Esophagus muscularis mucosa (tissue), 4 donors: ENCODE data around the gene MEGF6. TPM values are rescaled to one million over a fixed set of nuclear protein-coding genes. Genes with fewer than 3 reads are reported as not detected.

Experiments
- DNase-seq: peaks from one replicate; pipeline ENCODE4 v3.0.0-alpha.2; 2017; ENCODE audit errors: extremely low spot score
- H3K27ac ChIP-seq, 4 donors: fragments of 200-600 bp; sonication (generic); replicated peaks in 1 of 4; 1 replicate in 3 of 4; 2 replicates in 1 of 4; pipeline ENCODE4 v1.5.1; 2016 to 2019; ENCODE audit warnings: mild to moderate bottlenecking in 1 of 4
- H3K27me3 ChIP-seq, 4 donors: fragments of 200-600 bp; sonication (generic); one replicate each; pipeline versions ENCODE4 v1.5.1 to v1.6.0; 2016 to 2019
- H3K36me3 ChIP-seq, 4 donors: fragments of 200-600 bp; sonication (generic); one replicate each; pipeline ENCODE4 v1.5.1; 2016 to 2019
- H3K4me1 ChIP-seq, 4 donors: fragments of 200-600 bp; sonication (generic); one replicate each; pipeline ENCODE4 v1.5.1; 2016 to 2019
- H3K4me3 ChIP-seq, 4 donors: fragments of 200-600 bp; sonication (generic); 1 replicate in 2 of 4; 2 replicates in 2 of 4; pipeline ENCODE4 v1.5.1; 2016 to 2019; ENCODE audit warnings: mild to moderate bottlenecking in 4 of 4, moderate library complexity in 1 of 4
- H3K9me3 ChIP-seq, 4 donors: fragments of 200-600 bp; sonication (generic); 1 replicate in 3 of 4; 2 replicates in 1 of 4; pipeline ENCODE4 v1.5.1; 2016 to 2019
- CTCF ChIP-seq, 3 experiments: fragments of 200-600 bp in 2 of 3; fragments of 450-650 bp in 1 of 3; sonication (generic) in 2 of 3; IDR thresholded peaks; one replicate each; pipeline ENCODE4 v1.5.1; 2017 to 2019; ENCODE audit warnings: antibody characterized with exemption in 3 of 3, mild to moderate bottlenecking in 2 of 3, moderate library complexity in 1 of 3
- EP300 ChIP-seq: sonication (generic); formaldehyde crosslinking; IDR thresholded peaks from one replicate; pipeline ENCODE4 v1.6.1; 2017; ENCODE audit warnings: antibody characterized with exemption
- POLR2A ChIP-seq: fragments of 450-650 bp; IDR thresholded peaks from one replicate; pipeline ENCODE4 v1.6.1; 2017; ENCODE audit warnings: antibody characterized with exemption, moderate library complexity, mild to moderate bottlenecking, low read depth
- POLR2AphosphoS5 ChIP-seq, 2 donors: sonication (generic); formaldehyde crosslinking; IDR thresholded peaks; one replicate each; pipeline ENCODE4 v1.6.1; 2017; ENCODE audit warnings: antibody characterized with exemption in 2 of 2
- WGBS: methylation state at CpG from one replicate; pipeline ENCODE4 v1.1.5; 2018; 5-methylcytosine and 5-hydroxymethylcytosine counted together
- intact Hi-C: fragments of 100-400 bp; cut with DNase I; formaldehyde crosslinking; loops from one replicate; pipeline ENCODE4 v1.15.1; 2023
- total RNA-seq, 4 donors: library from RNA; depleted of rRNA; stranded (reverse); fragments of >200 nt; gene quantifications; one replicate each; pipeline versions ENCODE4 v1.1.0 to v1.2.1, GENCODE V29; 2016

MEGF6 gene
- total RNA-seq, 4 donors from 2014 or later, result 9.3 to 18.1 (median 12.7) TPM

- no peak for DNase-seq
- WGBS, result 91% methylated on average over 9 of the region's 24 CpGs
- TF ChIP-seq EP300 (no peak), POLR2A (no peak), POLR2AphosphoS5 (IDR thresholded peaks at IDR 0.05) (no peak), CTCF (IDR thresholded peaks at IDR 0.05) (no peak)
Observed at GRCh38 chr1:3520419-3521378, 90.6 kb downstream of the MEGF6 start.

GRCh38 chr1:3519301-3519885 is 91.9 kb downstream of the MEGF6 start:
- intact Hi-C loops, result no loop called here
- no peaks in the 10 kb centered on the region for H3K4me1 ChIP-seq
- DNase-seq, result no peak

More at GRCh38 chr1:3520419-3521378, 90.6 kb downstream of the MEGF6 start:
- H3K4me3 ChIP-seq, result no peak overlapping the region
- no peaks in the 10 kb centered on the region for H3K4me1 ChIP-seq
- intact Hi-C loops, result no loop called here
- no peak overlapping the region for H3K27ac ChIP-seq
- peaks cover 0 to 9% (median 0%) of the 10 kb centered on the region in 4 donors for H3K27me3 ChIP-seq
- peaks cover 0 to 12% (median 3%) of the 10 kb centered on the region in 4 donors for H3K36me3 ChIP-seq
- H3K9me3 ChIP-seq, result no peaks in the 10 kb centered on the region

GRCh38 chr1:3518756-3519155 is 92.6 kb downstream of the MEGF6 start:
- peaks cover 0 to 11% (median under 1%) of the 10 kb centered on the region in 4 donors for H3K36me3 ChIP-seq
- no peaks in the 10 kb centered on the region for H3K9me3 ChIP-seq
- WGBS, result 100% methylated on average over 4 of the region's 8 CpGs
- intact Hi-C loops, result no loop called here
- no peaks in the 10 kb centered on the region for H3K4me1 ChIP-seq
- H3K4me3 ChIP-seq, result no peak overlapping the region
- H3K27ac ChIP-seq, result no peak overlapping the region
- TF ChIP-seq POLR2A (no peak), EP300 (no peak), POLR2AphosphoS5 (IDR thresholded peaks at IDR 0.05) (no peak), CTCF (IDR thresholded peaks at IDR 0.05) (no peak)
- no peak for DNase-seq
- H3K27me3 ChIP-seq, result no peaks in the 10 kb centered on the region

More at GRCh38 chr1:3519301-3519885, 91.9 kb downstream of the MEGF6 start:
- H3K27ac ChIP-seq, result no peak overlapping the region
- H3K36me3 ChIP-seq, result peaks cover 0 to 12% (median 3%) of the 10 kb centered on the region in 4 donors
- 91% methylated on average over 13 of the region's 27 CpGs for WGBS
- H3K9me3 ChIP-seq, result no peaks in the 10 kb centered on the region
- no peak overlapping the region for H3K4me3 ChIP-seq
- H3K27me3 ChIP-seq, result no peaks in the 10 kb centered on the region
- TF ChIP-seq POLR2AphosphoS5 (IDR thresholded peaks at IDR 0.05), result no peak
- no peak for TF ChIP-seq EP300
- TF ChIP-seq CTCF (IDR thresholded peaks at IDR 0.05), result no peak
- TF ChIP-seq POLR2A, result no peak

- DNase-seq, result no peak
- intact Hi-C loops, result no loop called here
- TF ChIP-seq POLR2A (no peak), CTCF (IDR thresholded peaks at IDR 0.05) (peak in 2 of 3 experiments; percentile 25 to 59)
Observed at GRCh38 chr1:3518256-3518655, 93.1 kb downstream of the MEGF6 start.

More at GRCh38 chr1:3518256-3518655, 93.1 kb downstream of the MEGF6 start:
- Histone ChIP-seq H3K27me3 (no peaks in the 10 kb centered on the region), H3K4me3 (no peak overlapping the region), H3K27ac (no peak overlapping the region), H3K4me1 (no peaks in the 10 kb centered on the region), H3K36me3 (peaks cover 0 to 8% (median 0%) of the 10 kb centered on the region in 4 donors), H3K9me3 (no peaks in the 10 kb centered on the region)
- WGBS, result no CpG with 5 or more reads among the region's 12 CpGs
